ENCODE results near the gene GAS2L1. TPM values are rescaled to one million over a fixed set of nuclear protein-coding genes. Genes with fewer than 3 reads are reported as not detected.

The GAS2L1 gene
- total and polyA plus RNA-seq, 2 of the 4 experiments (the other 2 are of a cell fraction) = 1.4 to 15.6 TPM

GRCh38 chr22:29348041-29348440 lies 41.6 kb downstream of the GAS2L1 start:
- Histone ChIP-seq H3K18ac (ENCODE audit: low read depth, low read length) (no peak overlapping the region), H4K20me1 (ENCODE audit: insufficient read depth, low read length) (peaks cover 10% of the 10 kb centered on the region; the same call in 1 of the 2 replicates), H3K79me1 (ENCODE audit: low read depth in 1 of 2, low read length in 2 of 2) (no peaks in the 10 kb centered on the region), H3K27me3 (ENCODE audit: control insufficient read depth, insufficient read depth, low read length) (no peaks in the 10 kb centered on the region), H4K8ac (ENCODE audit: low read depth in 2 of 2, low read length in 2 of 2) (no peak overlapping the region), H2BK15ac (ENCODE audit: low read depth, low read length) (no peak overlapping the region), H3K36me3 (ENCODE audit: control insufficient read depth, insufficient read depth, low read length) (peaks cover 61% of the 10 kb centered on the region), H3K9ac (ENCODE audit: low read depth, low read length) (no peak overlapping the region), H4K91ac (ENCODE audit: insufficient read depth, low read depth, low read length) (no peak overlapping the region), H2BK5ac (ENCODE audit: low read depth, low read length, poor library complexity, severe bottlenecking) (no peak overlapping the region), H3K9me3 (ENCODE audit: control insufficient read depth, insufficient read depth, low read length) (no peaks in the 10 kb centered on the region), H2BK120ac (ENCODE audit: low read depth, low read length) (no peak overlapping the region), H3K4me1 (ENCODE audit: control insufficient read depth, insufficient read depth, low read length) (no peaks in the 10 kb centered on the region), H3K27ac (ENCODE audit: insufficient read depth, low read length) (no peak overlapping the region), H2BK20ac (ENCODE audit: low read depth, low read length) (no peak overlapping the region), H2AFZ (replicated peaks; ENCODE audit: low read length, poor library complexity) (no peak overlapping the region), H2AK9ac (replicated peaks; ENCODE audit: low read depth, low read length, poor library complexity) (no peak overlapping the region), H2AK5ac (ENCODE audit: low read depth, low read length) (no peak overlapping the region), H3K4ac (ENCODE audit: low read depth, low read length) (no peak overlapping the region), H4K5ac (ENCODE audit: low read depth, low read length) (no peak overlapping the region), H3K14ac (replicated peaks; ENCODE audit: low read depth, low read length) (no peak overlapping the region), H3K4me2 (ENCODE audit: low read depth, low read length) (no peak overlapping the region), H3K4me3 (ENCODE audit: insufficient read depth, low read depth, low read length) (no peak overlapping the region), H3K9me1 (ENCODE audit: insufficient read depth, low read length) (no peaks in the 10 kb centered on the region), H3K23ac (ENCODE audit: low read depth, low read length) (no peak overlapping the region), H3K56ac (ENCODE audit: extremely low read depth, insufficient read depth, low read length) (no peak overlapping the region)
- no peak for DNase-seq
- 96% methylated on average over 2 of the region's 2 CpGs; no CpG with 5 or more reads in 1 of the 2 experiments for WGBS, 2 experiments (ENCODE audit: extremely low coverage in 2 of 2, insufficient read length in 1 of 2)
- POLR2A ChIA-PET (ENCODE audit: unreplicated experiment) = no interaction called here
- no TSS peak for BruUV-seq (replicated peaks)
- no peak for TF ChIP-seq CHD1 (IDR thresholded peaks at IDR 0.05; ENCODE audit: low read depth, low read length)
- no peak for TF ChIP-seq MAFK (IDR thresholded peaks at IDR 0.05; ENCODE audit: low read depth, low read length)
- TF ChIP-seq SMC3 (IDR thresholded peaks at IDR 0.05; ENCODE audit: low read depth, low read length) = no peak
- no peak for TF ChIP-seq MXI1 (IDR thresholded peaks at IDR 0.05; ENCODE audit: borderline replicate concordance, low read depth, low read length)
- no peak for TF ChIP-seq ELK1 (IDR thresholded peaks at IDR 0.05; ENCODE audit: borderline replicate concordance, low read depth, low read length)
- TF ChIP-seq POLR2A (IDR thresholded peaks at IDR 0.05; ENCODE audit: low read depth, low read length) = no peak
- TF ChIP-seq MAZ (IDR thresholded peaks at IDR 0.05; ENCODE audit: borderline replicate concordance, low read depth, low read length) = no peak
- no peak for TF ChIP-seq FOS (IDR thresholded peaks at IDR 0.05; ENCODE audit: low read depth, low read length)
- TF ChIP-seq BHLHE40 (IDR thresholded peaks at IDR 0.05; ENCODE audit: low read depth, low read length) = no peak
- TF ChIP-seq RAD21 (IDR thresholded peaks at IDR 0.05; ENCODE audit: low read length) = no peak
- no peak for TF ChIP-seq USF2 (IDR thresholded peaks at IDR 0.05; ENCODE audit: low read depth, low read length)
- no peak for TF ChIP-seq CTCF (conservative IDR thresholded peaks at IDR 0.05; ENCODE audit: low read depth, low read length)
- TF ChIP-seq CEBPB (IDR thresholded peaks at IDR 0.05; ENCODE audit: low read depth, low read length) = no peak
- no peak for TF ChIP-seq NFE2L2 (IDR thresholded peaks at IDR 0.05; ENCODE audit: low read depth, low read length)
- dilution Hi-C loops (cut with HindIII; ENCODE audit: low sequenced_read_pairs, unreplicated experiment) (no loop called here), intact Hi-C loops (cut with micrococcal nuclease) (no loop called here), in situ Hi-C loops (cut with MboI; ENCODE audit: low sequenced_read_pairs) (no loop called here)
- no peak for ATAC-seq (ENCODE audit: low read depth)
- CTCF ChIA-PET = no interaction called here

Measured in IMR-90 (cell line).